Activated CD8-positive, alpha-beta T cell treated with anti-CD3 and anti-CD28 coated beads for 36 hours (primary cell): ENCODE measurements around the gene PI4K2B. TPM values are rescaled to one million over a fixed set of nuclear protein-coding genes. Genes with fewer than 3 reads are reported as not detected.

Experiments
- ATAC-seq: fragments of 200-7000 bp; cut with Tn5 transposase; one replicate; pipeline ENCODE4 v1.10.0; 2021; ENCODE audit warnings: mild to moderate bottlenecking, moderate library complexity
- CTCF ChIA-PET: fragments of 350-600 bp; sonication (Branson Sonifier 250); formaldehyde crosslinking; loops from one replicate; lab custom pipeline; 2021; ENCODE audit warnings: antibody characterized with exemption; lab: Charles Lee
- POLR2A ChIA-PET: fragments of 350-600 bp; sonication (Branson Sonifier 250); formaldehyde crosslinking; loops from one replicate; lab custom pipeline; 2021; ENCODE audit warnings: antibody characterized with exemption; lab: Charles Lee
- DNase-seq: peaks from one replicate; pipeline ENCODE4 v3.0.0-alpha.2; 2020
- H3K27ac Mint-ChIP-seq: one replicate; pipeline ENCODE4 v1.8.0; 2021; ENCODE audit warnings: mild to moderate bottlenecking, mixed read lengths
- H3K27me3 Mint-ChIP-seq: one replicate; pipeline ENCODE4 v1.8.0; 2021; ENCODE audit warnings: mixed read lengths
- H3K36me3 Mint-ChIP-seq: one replicate; pipeline ENCODE4 v1.8.0; 2021; ENCODE audit warnings: low read depth, mixed read lengths
- H3K4me1 Mint-ChIP-seq: one replicate; pipeline ENCODE4 v1.8.0; 2021; ENCODE audit warnings: low read depth, mixed read lengths
- H3K4me3 Mint-ChIP-seq: one replicate; pipeline ENCODE4 v1.8.0; 2021; ENCODE audit warnings: mild to moderate bottlenecking, moderate library complexity, mixed read lengths
- H3K9me3 Mint-ChIP-seq: one replicate; pipeline ENCODE4 v1.8.0; 2021; ENCODE audit warnings: mixed read lengths
- intact Hi-C: fragments of 100-400 bp; cut with micrococcal nuclease; formaldehyde crosslinking; loops from one replicate; pipeline ENCODE4 v1.10.0; 2022
- total RNA-seq, 2 experiments: library from RNA; stranded (reverse); gene quantifications; one replicate each; pipeline ENCODE4 v1.2.3, GENCODE V29; 2021
- TF ChIP-seq, protein P1 (sequence below): fragments of 200-600 bp; IDR thresholded peaks from one replicate; pipeline ENCODE4 v1.8.0; 2022; ENCODE audit warnings: antibody characterized with exemption, mild to moderate bottlenecking

PI4K2B gene
- total RNA-seq, 2 experiments from 2014 or later, result 38.6 TPM

DNA sequence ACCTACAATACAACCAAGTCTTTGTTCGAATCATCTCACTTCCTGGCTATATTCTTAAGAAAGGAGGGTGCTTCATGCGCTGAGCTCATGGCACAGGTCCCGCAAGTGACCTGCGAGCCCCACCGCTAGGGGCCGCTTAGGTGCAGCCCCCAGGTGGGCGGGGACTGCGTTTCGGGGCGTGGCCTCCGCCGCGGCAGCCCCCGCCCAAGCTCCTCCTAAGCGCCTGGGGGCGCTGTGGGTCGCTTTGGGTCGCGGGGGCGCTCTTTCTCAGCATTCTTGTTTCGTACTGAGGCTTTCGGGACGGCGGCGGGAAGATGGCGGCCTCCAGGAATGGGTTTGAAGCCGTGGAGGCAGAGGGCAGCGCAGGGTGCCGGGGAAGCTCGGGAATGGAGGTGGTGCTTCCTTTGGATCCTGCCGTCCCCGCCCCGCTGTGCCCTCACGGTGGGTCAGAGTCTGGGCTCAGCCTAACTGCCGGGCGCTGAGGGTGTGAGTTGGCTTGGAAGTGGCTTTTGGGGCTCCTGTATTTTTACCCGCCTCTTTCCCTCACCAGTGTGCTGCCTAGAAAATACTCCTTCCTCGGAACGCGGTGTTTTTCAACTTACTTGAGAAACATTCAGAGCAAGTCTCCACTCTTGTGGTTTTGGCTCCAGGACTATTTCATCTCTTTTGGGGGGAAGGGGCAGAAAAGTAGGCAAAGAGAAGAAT, 78.8 kb downstream of the PI4K2B start, which contains the start of gene ZCCHC4:
Gene ZCCHC4, plus strand, starts transcription at position 279 of the 705 bp plus-strand sequence. Its CDS starts 36 bp downstream, at position 315.
- peaks cover 2% of the 10 kb centered on the region for H3K27me3 Mint-ChIP-seq
- POLR2A ChIA-PET, result interaction anchor here (0.5 to 1.9 kb wide), 11 partner anchors 8 to 153 kb away, joined by 3 to 15 read pairs (median 4); partner anchors contain the start of genes ANAPC4, PI4K2B and SEPSECS

DNA sequence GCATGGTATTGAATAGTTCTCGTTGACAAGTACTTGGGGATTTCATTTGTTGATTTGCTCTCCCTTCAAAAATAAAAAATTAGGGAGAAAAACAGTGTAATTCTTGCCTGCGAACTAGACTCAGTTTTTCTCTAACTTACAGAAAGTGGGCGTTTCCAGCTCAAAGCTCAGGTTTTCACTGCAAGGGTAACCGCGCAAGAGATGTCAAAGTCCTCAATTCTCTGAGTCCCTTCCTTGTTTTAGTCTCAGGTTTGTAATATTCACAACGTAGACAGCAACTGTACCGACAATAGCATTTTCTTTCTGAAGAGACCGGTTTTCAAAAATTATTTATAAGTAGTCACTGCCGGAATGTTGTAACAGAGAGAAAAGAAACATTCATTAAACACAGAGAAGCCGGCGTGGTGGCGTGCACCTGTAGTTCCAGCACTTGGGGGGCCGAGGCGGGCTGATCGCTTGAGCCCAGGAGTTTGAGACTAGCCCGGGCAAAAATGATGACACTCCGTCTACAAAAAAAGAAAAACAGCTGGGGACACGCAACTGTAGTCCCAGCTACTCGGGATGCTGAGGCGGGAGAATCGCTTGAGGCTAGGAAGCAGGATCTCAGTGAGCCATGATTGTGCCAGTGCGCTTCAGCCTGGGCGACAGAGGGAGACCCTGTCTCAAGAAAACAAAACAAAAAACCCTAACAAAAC, 79.5 kb downstream of the PI4K2B start:
- peak overlapping the region; percentile 99 for H3K4me3 Mint-ChIP-seq
- DNase-seq, result peak; percentile 17
- no peak for ATAC-seq

More for the DNA sequence above, 78.8 kb downstream of the PI4K2B start, which contains the start of gene ZCCHC4:
- H3K36me3 Mint-ChIP-seq, result peaks cover 13% of the 10 kb centered on the region
- peak within 1 kb of the TSS; percentile 99 for H3K4me3 Mint-ChIP-seq
- TF ChIP-seq, protein P1, sequence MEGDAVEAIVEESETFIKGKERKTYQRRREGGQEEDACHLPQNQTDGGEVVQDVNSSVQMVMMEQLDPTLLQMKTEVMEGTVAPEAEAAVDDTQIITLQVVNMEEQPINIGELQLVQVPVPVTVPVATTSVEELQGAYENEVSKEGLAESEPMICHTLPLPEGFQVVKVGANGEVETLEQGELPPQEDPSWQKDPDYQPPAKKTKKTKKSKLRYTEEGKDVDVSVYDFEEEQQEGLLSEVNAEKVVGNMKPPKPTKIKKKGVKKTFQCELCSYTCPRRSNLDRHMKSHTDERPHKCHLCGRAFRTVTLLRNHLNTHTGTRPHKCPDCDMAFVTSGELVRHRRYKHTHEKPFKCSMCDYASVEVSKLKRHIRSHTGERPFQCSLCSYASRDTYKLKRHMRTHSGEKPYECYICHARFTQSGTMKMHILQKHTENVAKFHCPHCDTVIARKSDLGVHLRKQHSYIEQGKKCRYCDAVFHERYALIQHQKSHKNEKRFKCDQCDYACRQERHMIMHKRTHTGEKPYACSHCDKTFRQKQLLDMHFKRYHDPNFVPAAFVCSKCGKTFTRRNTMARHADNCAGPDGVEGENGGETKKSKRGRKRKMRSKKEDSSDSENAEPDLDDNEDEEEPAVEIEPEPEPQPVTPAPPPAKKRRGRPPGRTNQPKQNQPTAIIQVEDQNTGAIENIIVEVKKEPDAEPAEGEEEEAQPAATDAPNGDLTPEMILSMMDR, result peak; percentile 93
- peaks cover 28% of the 10 kb centered on the region for H3K4me1 Mint-ChIP-seq
- CTCF ChIA-PET, result interaction anchor here (0.6 to 5.4 kb wide), 55 partner anchors 8 to 791 kb away, joined by 3 to 58 read pairs (median 5); partner anchors contain the start of genes DHX15, PI4K2B and SEPSECS
- H3K27ac Mint-ChIP-seq, result peak within 1 kb of the TSS; percentile 94
- DNase-seq, result peak; percentile 89
- intact Hi-C loops, result loop anchor here (2.0 to 10.0 kb wide), 2 partner anchors 64 to 78 kb away; partner anchors contain the start of genes ANAPC4 and PI4K2B
- H3K9me3 Mint-ChIP-seq, result no peaks in the 10 kb centered on the region
- peak; percentile 100 for ATAC-seq

DNA sequence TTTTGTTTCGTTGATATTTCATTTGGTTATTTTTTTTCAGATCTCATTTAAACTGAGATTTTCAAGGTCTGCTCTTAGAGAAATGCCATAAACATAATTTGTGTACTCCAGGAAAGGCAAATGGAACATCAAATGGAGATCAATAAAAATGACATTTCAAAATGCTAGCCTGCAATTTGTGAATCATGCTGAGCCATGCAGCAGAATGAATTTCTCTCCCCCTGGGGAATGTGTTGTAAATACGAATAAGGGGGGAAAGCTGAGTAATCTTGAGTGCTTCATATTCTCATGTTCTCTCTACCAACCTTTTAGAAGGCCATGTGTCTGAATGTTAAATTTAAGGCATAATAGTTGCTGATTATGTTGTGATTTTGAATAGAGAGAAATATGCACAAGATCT, 86.5 kb downstream of the PI4K2B start:
- Mint-ChIP-seq H3K27me3 (no peaks in the 10 kb centered on the region), H3K27ac (peak overlapping the region; percentile 94), H3K9me3 (no peaks in the 10 kb centered on the region), H3K36me3 (peaks cover 31% of the 10 kb centered on the region), H3K4me1 (peaks cover 41% of the 10 kb centered on the region), H3K4me3 (no peak overlapping the region)
- ATAC-seq (peak; percentile 68), DNase-seq (no peak)
- TF ChIP-seq, protein P1, result no peak
- intact Hi-C loops, result no loop called here
- ChIA-PET CTCF (interaction anchor here (1.3 to 1.6 kb wide), 4 partner anchors 8 to 87 kb away, joined by 3 to 21 read pairs (median 4); partner anchors contain the start of gene ZCCHC4), POLR2A (interaction anchor here (0.8 to 1.1 kb wide), 3 partner anchors 8 to 57 kb away, joined by 3 to 6 read pairs (median 3); partner anchors contain the start of genes ANAPC4 and ZCCHC4)

More for the DNA sequence above, 79.5 kb downstream of the PI4K2B start:
- no peaks in the 10 kb centered on the region for H3K9me3 Mint-ChIP-seq
- POLR2A ChIA-PET, result interaction anchor here (0.5 to 1.9 kb wide), 8 partner anchors 16 to 151 kb away, joined by 3 to 15 read pairs (median 4); partner anchors contain the start of genes ANAPC4 and PI4K2B
- peak overlapping the region; percentile 94 for H3K27ac Mint-ChIP-seq
- H3K27me3 Mint-ChIP-seq, result no peaks in the 10 kb centered on the region
- intact Hi-C loops, result loop anchor here (2.0 to 10.0 kb wide), 2 partner anchors 63 to 79 kb away; partner anchors contain the start of genes ANAPC4 and PI4K2B
- CTCF ChIA-PET, result interaction anchor here (0.7 to 5.4 kb wide), 36 partner anchors 7 to 626 kb away, joined by 3 to 58 read pairs (median 6); partner anchors contain the start of genes PI4K2B and SEPSECS
- peaks cover 33% of the 10 kb centered on the region for H3K4me1 Mint-ChIP-seq
- H3K36me3 Mint-ChIP-seq, result peaks cover 17% of the 10 kb centered on the region
- TF ChIP-seq, protein P1, result no peak

DNA sequence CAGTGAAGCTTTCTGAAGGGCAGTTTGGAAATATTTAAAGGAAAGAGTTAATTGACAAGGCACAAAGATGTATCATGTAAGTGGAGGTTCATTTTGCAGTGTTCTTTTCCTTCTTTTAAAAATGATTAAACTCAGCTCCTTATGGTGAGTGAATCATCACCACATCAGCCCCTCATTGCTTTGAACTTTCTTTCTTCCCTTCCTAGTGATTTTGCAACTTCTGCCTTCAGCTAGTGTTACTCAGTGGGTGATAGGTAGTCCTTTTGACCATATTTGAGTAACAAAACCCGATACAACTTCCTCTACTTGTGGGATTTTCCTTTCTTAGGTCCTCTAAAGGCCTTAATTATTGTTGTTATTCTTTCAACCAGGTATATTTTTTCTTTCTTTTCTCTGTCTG, 86.9 kb downstream of the PI4K2B start:
- no peaks in the 10 kb centered on the region for H3K9me3 Mint-ChIP-seq
- TF ChIP-seq, protein P1, result no peak
- POLR2A ChIA-PET, result interaction anchor here (0.9 to 1.1 kb wide), 2 partner anchors 9 to 10 kb away, joined by 3 to 6 read pairs; partner anchors contain the start of gene ZCCHC4
- H3K4me3 Mint-ChIP-seq, result peak overlapping the region; percentile 24
- peak; percentile 91 for ATAC-seq
- peak overlapping the region; percentile 94 for H3K27ac Mint-ChIP-seq
- peaks cover 31% of the 10 kb centered on the region for H3K36me3 Mint-ChIP-seq
- H3K4me1 Mint-ChIP-seq, result peaks cover 41% of the 10 kb centered on the region
- intact Hi-C loops, result no loop called here
- peak; percentile 24 for DNase-seq
- H3K27me3 Mint-ChIP-seq, result no peaks in the 10 kb centered on the region
- CTCF ChIA-PET, result interaction anchor here (0.6 to 1.6 kb wide), 5 partner anchors 8 to 141 kb away, joined by 3 to 21 read pairs (median 4); partner anchors contain the start of gene ZCCHC4
